ENCODE data around the gene MTNR1B. TPM values are rescaled to one million over a fixed set of nuclear protein-coding genes. Genes with fewer than 3 reads are reported as not detected.

MTNR1B gene
- total RNA-seq: not detected

- Mint-ChIP-seq H3K36me3 (ENCODE audit: insufficient read depth in 2 of 2) (no peaks in the 10 kb centered on the region), H3K4me3 (no peak within 1 kb of the TSS), H3K27ac (no peak within 1 kb of the TSS), H3K9me3 (no peaks in the 10 kb centered on the region), H3K27me3 (ENCODE audit: low read depth) (peaks cover 43% of the 10 kb centered on the region), H3K4me1 (ENCODE audit: low read depth) (peaks cover 13% of the 10 kb centered on the region)
- DNase-seq (no peak), ATAC-seq (replicated peaks in 1 of 2) (no peak)
Measured at GRCh38 chr11:92969634-92970347, at the start of gene MTNR1B. Gene MTNR1B, plus strand, starts transcription at chr11:92969651. Its CDS starts 75 bp downstream, at chr11:92969726.

DNA sequence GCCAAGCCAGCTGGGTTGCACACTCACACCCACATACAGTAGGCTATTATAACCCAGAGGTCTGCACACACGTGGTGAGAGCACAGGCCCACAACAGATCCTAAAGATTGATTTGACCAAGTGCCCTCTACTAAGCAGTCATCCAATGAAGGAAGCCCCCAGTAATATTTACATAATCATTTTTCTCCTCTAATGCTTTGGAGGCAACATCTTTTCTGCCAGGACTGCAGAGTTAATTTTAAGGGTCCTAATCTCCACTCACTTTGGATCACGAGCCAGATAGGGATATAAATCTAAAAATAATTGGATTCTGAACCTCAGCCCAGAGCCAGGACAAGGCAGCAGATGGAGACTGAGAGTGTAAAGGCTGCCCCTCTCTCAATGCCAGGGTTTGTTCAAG is 49.1 kb upstream of the MTNR1B start:
- Mint-ChIP-seq H3K9me3 (peaks cover 5 to 7% of the 10 kb centered on the region in 2 donors), H3K4me1 (ENCODE audit: low read depth) (no peaks in the 10 kb centered on the region), H3K36me3 (ENCODE audit: insufficient read depth in 2 of 2) (no peaks in the 10 kb centered on the region), H3K4me3 (no peak overlapping the region), H3K27me3 (ENCODE audit: low read depth) (peaks cover 13% of the 10 kb centered on the region), H3K27ac (no peak overlapping the region)
- DNase-seq: no peak
- no peak for ATAC-seq (replicated peaks in 1 of 2)

DNA sequence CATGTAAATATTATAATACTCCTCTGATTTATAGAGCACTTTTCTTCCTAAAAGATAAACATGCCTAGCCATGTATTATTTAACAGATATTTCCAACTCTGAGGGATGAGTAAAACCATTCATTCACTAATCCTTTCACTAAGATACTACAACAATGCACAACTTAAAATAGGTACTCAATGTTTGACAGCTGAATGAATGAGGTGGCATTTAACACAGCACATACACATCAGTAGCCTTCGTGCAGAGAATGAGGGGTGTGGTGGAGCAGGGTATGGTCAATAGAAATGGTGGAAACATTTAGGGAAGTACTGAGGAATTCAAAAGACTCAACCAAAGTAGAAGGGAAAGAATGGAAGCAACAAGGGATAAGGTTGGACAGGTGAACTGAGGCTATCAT is 46.7 kb upstream of the MTNR1B start:
- DNase-seq (no peak), ATAC-seq (replicated peaks in 1 of 2) (no peak)
- Mint-ChIP-seq H3K4me3 (no peak overlapping the region), H3K27me3 (ENCODE audit: low read depth) (peaks cover 13% of the 10 kb centered on the region), H3K9me3 (peaks cover 5 to 8% of the 10 kb centered on the region in 2 donors), H3K27ac (no peak overlapping the region), H3K4me1 (ENCODE audit: low read depth) (no peaks in the 10 kb centered on the region), H3K36me3 (ENCODE audit: insufficient read depth in 2 of 2) (peaks cover 0 to 1% of the 10 kb centered on the region in 2 donors)

DNA sequence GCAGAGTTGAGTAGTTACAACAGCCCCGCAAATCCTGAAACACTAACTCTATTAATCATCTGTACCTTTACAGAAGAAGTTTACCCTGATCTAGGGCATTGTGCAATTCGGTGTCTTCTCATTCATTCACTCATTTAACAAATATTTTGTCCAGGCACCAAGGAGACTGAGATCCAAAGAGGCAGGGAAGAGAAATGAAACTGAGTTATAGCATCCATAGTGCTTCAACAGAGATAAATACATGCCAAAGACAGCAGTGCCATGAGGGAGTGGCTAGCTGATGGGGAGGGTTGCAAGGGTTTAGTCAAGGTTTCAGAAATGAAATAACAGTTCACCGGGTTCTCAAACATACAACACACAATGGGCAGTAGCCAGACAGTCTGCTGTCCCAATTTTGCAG is 40.2 kb upstream of the MTNR1B start:
- no peak for DNase-seq
- H3K4me1 Mint-ChIP-seq (ENCODE audit: low read depth): no peaks in the 10 kb centered on the region

DNA sequence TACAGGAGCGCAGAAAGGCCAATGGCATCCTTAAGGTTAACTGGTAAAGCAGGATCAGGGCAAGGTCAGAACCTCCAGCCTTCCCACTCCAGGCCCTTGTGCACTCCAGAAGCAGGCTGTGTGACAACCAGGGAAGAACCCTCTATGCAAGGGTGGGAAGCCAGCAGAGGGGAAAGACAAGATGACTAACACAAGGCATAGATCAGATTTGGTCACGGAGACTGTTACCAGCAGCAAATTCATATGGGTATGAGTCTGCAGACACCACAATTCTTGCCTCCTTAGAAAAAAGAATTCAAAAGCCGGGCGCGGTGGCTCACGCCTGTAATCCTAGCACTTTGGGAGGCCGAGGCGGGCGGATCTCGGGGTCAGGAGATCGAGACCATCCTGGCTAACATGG is 39.8 kb upstream of the MTNR1B start:
- H3K36me3 Mint-ChIP-seq (ENCODE audit: insufficient read depth in 2 of 2): peaks cover 0 to 1% of the 10 kb centered on the region in 2 donors
- peaks cover 0 to 3% of the 10 kb centered on the region in 2 donors for H3K9me3 Mint-ChIP-seq
- ATAC-seq (replicated peaks in 1 of 2) (peak in 1 of 2 donors; percentile 13), DNase-seq (no peak)
- H3K27me3 Mint-ChIP-seq (ENCODE audit: low read depth): no peaks in the 10 kb centered on the region
- H3K27ac Mint-ChIP-seq: no peak overlapping the region
- no peak overlapping the region for H3K4me3 Mint-ChIP-seq
- H3K4me1 Mint-ChIP-seq (ENCODE audit: low read depth): no peaks in the 10 kb centered on the region

More for the DNA sequence above, 40.2 kb upstream of the MTNR1B start:
- ATAC-seq (replicated peaks in 1 of 2): peak in 1 of 2 donors; percentile 39
- Mint-ChIP-seq H3K27ac (no peak overlapping the region), H3K36me3 (ENCODE audit: insufficient read depth in 2 of 2) (peaks cover 0 to 1% of the 10 kb centered on the region in 2 donors), H3K9me3 (peaks cover under 1 to 6% of the 10 kb centered on the region in 2 donors), H3K4me3 (no peak overlapping the region), H3K27me3 (ENCODE audit: low read depth) (no peaks in the 10 kb centered on the region)

DNA sequence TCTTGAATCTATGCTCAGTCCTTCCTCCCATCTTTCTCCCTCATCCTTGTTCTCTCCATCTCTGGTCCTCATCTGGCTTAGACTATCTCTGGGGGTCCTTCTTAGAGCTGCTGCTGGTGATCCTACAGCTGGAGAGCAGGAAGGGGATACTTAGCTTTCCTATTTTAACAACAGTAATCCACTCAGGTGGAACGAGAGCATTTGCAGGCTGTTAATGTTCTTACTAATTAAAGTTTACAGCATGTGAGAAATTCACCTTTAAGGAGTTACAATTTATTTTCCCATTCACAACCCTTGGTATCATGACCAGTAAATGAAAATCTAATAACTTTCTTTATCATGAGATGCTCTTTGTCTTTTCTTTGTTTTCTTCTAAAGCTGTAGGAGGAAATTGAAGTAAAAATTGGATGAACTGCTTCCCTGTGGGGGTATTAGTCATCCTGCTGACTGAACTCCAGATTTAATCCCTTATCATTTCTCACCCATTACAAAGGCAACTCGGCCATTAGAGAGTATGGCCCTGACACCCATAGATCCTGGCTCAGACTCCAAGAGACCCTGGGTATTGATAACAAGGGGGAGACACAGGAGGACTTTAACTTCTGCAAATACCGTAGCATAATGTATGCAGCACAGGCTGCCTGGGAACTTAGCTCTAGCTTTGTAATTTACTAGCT is 37.6 kb upstream of the MTNR1B start:
- DNase-seq (no peak), ATAC-seq (replicated peaks in 1 of 2) (no peak)
- Mint-ChIP-seq H3K4me3 (no peak overlapping the region), H3K9me3 (no peaks in the 10 kb centered on the region), H3K27ac (no peak overlapping the region), H3K36me3 (ENCODE audit: insufficient read depth in 2 of 2) (no peaks in the 10 kb centered on the region), H3K27me3 (ENCODE audit: low read depth) (no peaks in the 10 kb centered on the region), H3K4me1 (ENCODE audit: low read depth) (no peaks in the 10 kb centered on the region)

- Mint-ChIP-seq H3K9me3 (no peaks in the 10 kb centered on the region), H3K4me1 (ENCODE audit: low read depth) (no peaks in the 10 kb centered on the region), H3K4me3 (no peak overlapping the region), H3K36me3 (ENCODE audit: insufficient read depth in 2 of 2) (no peaks in the 10 kb centered on the region), H3K27me3 (ENCODE audit: low read depth) (peaks cover 13% of the 10 kb centered on the region), H3K27ac (no peak overlapping the region)
- DNase-seq: no peak
- no peak for ATAC-seq (replicated peaks in 1 of 2)
Measured at GRCh38 chr11:92939305-92939704, 30.1 kb upstream of the MTNR1B start.

- no peaks in the 10 kb centered on the region for H3K36me3 Mint-ChIP-seq (ENCODE audit: insufficient read depth in 2 of 2)
- DNase-seq: no peak
- H3K4me3 Mint-ChIP-seq: no peak overlapping the region
- no peaks in the 10 kb centered on the region for H3K9me3 Mint-ChIP-seq
- peak in 1 of 2 donors; percentile 45 for ATAC-seq (replicated peaks in 1 of 2)
- no peak overlapping the region for H3K27ac Mint-ChIP-seq
- H3K4me1 Mint-ChIP-seq (ENCODE audit: low read depth): no peaks in the 10 kb centered on the region
- H3K27me3 Mint-ChIP-seq (ENCODE audit: low read depth): peaks cover 24% of the 10 kb centered on the region
Measured at GRCh38 chr11:92941676-92942571, 27.5 kb upstream of the MTNR1B start.

DNA sequence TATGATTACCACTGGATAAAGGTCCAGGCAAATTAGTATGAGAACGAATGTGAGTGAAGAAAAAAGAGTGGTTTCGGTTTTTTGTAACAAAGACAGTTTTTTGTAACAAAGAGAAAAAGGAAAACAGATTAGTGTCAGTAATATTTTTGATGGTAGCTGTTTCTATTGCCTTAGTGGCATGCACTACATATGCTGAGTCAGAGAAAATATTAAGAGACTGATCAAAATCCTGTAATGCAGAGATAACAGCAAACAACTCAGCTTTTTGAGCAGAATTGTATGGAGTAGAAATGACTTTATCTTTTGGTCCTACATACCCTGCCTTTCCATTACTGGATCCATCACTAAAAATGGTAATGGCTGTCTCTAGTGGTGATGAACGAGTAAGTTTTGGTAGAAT is 22.7 kb upstream of the MTNR1B start:
- H3K4me3 Mint-ChIP-seq: no peak overlapping the region
- H3K27ac Mint-ChIP-seq: no peak overlapping the region
- H3K27me3 Mint-ChIP-seq (ENCODE audit: low read depth): peaks cover 53% of the 10 kb centered on the region
- DNase-seq: no peak
- no peaks in the 10 kb centered on the region for H3K4me1 Mint-ChIP-seq (ENCODE audit: low read depth)
- peaks cover 8 to 13% of the 10 kb centered on the region in 2 donors for H3K9me3 Mint-ChIP-seq
- peaks cover 0 to 2% of the 10 kb centered on the region in 2 donors for H3K36me3 Mint-ChIP-seq (ENCODE audit: insufficient read depth in 2 of 2)
- no peak for ATAC-seq (replicated peaks in 1 of 2)

GRCh38 chr11:92948116-92948515 is 21.3 kb upstream of the MTNR1B start:
- peaks cover 48% of the 10 kb centered on the region for H3K27me3 Mint-ChIP-seq (ENCODE audit: low read depth)
- H3K36me3 Mint-ChIP-seq (ENCODE audit: insufficient read depth in 2 of 2): peaks cover 0 to 2% of the 10 kb centered on the region in 2 donors
- no peak overlapping the region for H3K4me3 Mint-ChIP-seq
- peaks cover 8 to 13% of the 10 kb centered on the region in 2 donors for H3K9me3 Mint-ChIP-seq
- no peak overlapping the region for H3K27ac Mint-ChIP-seq
- DNase-seq (no peak), ATAC-seq (replicated peaks in 1 of 2) (no peak)
- no peaks in the 10 kb centered on the region for H3K4me1 Mint-ChIP-seq (ENCODE audit: low read depth)

DNA sequence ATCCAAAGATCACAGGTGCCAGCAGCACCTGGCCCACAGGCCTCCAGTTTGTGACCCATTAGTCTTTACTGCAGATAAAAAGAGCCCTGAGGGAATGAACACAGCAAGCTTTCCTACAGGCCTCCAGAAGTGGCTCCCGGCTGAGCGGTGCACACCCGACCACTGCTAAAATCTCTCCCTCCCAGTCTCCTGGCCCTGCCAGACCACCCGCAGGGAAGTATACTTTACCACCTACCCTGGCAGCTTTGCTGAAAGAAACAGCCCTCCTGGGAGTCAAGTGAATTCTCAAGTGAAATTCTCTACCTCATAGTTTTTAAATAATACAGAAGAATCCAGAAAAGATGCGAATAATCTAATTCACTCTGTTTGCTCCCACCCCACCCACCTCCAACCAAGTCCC is 15.4 kb upstream of the MTNR1B start:
- no peak for ATAC-seq (replicated peaks in 1 of 2)
- Mint-ChIP-seq H3K4me3 (no peak overlapping the region), H3K36me3 (ENCODE audit: insufficient read depth in 2 of 2) (no peaks in the 10 kb centered on the region), H3K9me3 (peaks cover 3 to 6% of the 10 kb centered on the region in 2 donors), H3K27ac (no peak overlapping the region), H3K27me3 (ENCODE audit: low read depth) (peaks cover 46% of the 10 kb centered on the region), H3K4me1 (ENCODE audit: low read depth) (peaks cover 10% of the 10 kb centered on the region)
- DNase-seq: no peak

DNA sequence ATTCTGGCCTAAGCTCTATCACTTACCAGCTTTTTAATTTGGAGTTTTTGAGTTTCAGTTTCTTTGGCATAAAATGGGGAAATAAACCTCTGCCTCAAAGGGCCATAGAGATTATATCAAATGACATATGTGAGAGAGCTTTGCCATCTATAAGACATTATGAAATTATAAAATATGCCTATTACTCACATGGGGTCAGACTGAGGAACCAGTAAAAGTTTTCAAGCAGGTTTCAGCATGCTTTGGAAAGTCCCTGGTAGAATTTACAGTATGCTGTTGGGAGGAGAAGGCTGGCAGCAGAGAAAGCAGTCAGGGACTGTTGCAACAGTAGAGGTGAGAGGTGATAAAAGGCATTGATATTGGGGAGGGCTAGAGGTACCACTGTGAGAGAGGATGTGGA is 13.6 kb upstream of the MTNR1B start:
- ATAC-seq (replicated peaks in 1 of 2) (peak; percentile 60 to 72), DNase-seq (no peak)
- H3K36me3 Mint-ChIP-seq (ENCODE audit: insufficient read depth in 2 of 2): no peaks in the 10 kb centered on the region
- H3K4me1 Mint-ChIP-seq (ENCODE audit: low read depth): peaks cover 10% of the 10 kb centered on the region
- H3K4me3 Mint-ChIP-seq: no peak overlapping the region
- peaks cover 44% of the 10 kb centered on the region for H3K27me3 Mint-ChIP-seq (ENCODE audit: low read depth)
- no peak overlapping the region for H3K27ac Mint-ChIP-seq
- peaks cover 2% of the 10 kb centered on the region in 2 donors for H3K9me3 Mint-ChIP-seq

GRCh38 chr11:92960886-92961285 is 8.6 kb upstream of the MTNR1B start:
- Mint-ChIP-seq H3K36me3 (ENCODE audit: insufficient read depth in 2 of 2) (no peaks in the 10 kb centered on the region), H3K27me3 (ENCODE audit: low read depth) (peaks cover 29% of the 10 kb centered on the region), H3K4me3 (no peak overlapping the region), H3K27ac (no peak overlapping the region), H3K4me1 (ENCODE audit: low read depth) (peaks cover 4% of the 10 kb centered on the region), H3K9me3 (no peaks in the 10 kb centered on the region)
- no peak for ATAC-seq (replicated peaks in 1 of 2)
- no peak for DNase-seq

Data from activated T-cell treated with anti-CD3 and anti-CD28 coated beads, Interleukin-2, amount 50 U/mL, for 72 hours (primary cell).